ENCODE results near the gene COMMD2.

Gene COMMD2

DNA sequence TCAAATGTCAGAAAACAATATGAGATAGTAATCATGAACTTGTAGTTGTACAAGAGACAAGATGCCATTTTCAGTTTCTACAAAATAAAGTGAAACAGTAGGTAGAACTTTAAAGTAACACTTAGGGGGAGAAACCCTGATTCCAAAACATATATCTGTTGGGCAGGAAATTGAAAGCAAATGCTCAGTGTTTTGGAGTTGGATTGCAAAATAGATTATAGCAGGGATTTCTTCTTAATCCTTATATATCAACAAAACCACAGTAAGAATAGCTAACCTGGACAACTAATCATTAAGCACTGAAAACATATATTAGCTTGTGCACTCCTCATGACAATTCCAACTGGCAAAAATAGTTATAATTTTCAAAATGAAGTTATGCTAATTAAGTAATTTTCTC is 46.9 kb downstream of the COMMD2 start:
- DNase-seq (ENCODE audit: low read depth in 2 of 2, low spot score in 1 of 2), result no peak

DNA sequence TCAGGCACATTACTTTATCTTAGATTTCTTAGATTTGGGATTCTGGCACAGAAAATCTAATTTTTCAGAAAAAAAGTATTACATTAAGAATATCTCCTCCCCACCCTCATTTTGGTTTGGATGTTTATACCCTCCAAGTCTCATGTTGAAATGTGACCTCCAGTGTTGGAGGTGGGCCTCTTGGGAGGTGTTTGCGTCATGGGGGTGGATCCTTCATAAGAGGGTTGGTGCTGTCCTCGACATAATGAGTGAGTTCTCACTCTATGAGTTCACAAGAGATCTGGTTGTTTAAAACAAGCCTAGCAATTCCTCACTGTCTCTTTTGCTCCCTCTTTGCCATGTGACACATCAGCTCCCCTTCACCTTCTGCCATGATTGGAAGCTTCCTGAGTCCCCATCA is 48.8 kb downstream of the COMMD2 start:
- no peak for DNase-seq (ENCODE audit: low read depth in 2 of 2, low spot score in 1 of 2)

DNA sequence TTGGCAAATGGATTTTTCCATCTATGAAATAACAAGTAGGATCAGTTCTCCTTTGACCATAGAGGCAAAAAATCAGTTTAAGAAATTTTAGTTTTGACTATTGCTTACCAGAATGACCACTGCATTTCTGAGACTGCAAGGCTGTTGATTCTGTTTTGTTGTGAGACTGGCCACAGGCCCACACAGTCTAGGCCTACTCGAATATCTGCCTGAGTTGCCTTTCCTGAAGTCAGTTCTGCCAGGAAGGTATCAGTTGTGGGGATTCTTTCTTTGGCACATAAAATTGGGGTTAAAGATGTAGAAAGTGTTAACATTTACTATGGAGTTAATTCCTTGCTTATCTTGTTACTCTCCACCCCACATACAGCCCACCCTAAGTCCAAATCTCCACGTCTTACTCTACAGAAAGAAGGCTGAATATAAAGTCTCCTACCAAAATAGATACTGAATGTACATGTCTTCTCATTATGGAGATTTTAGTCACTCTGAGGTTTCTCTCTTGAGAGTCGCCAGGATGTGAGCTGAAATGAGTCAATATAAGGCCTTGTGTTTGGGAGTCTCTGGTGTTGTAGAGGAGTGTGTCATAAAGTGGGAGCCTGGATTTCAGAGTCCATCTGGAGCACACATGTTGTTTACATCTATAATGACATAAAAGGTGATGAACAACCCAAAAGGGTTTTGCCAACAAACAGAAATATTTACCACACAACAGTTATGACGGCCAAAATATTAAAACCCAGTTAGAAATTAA is 49.4 kb downstream of the COMMD2 start:
- no peak for DNase-seq (ENCODE audit: low read depth in 2 of 2, low spot score in 1 of 2)

DNA sequence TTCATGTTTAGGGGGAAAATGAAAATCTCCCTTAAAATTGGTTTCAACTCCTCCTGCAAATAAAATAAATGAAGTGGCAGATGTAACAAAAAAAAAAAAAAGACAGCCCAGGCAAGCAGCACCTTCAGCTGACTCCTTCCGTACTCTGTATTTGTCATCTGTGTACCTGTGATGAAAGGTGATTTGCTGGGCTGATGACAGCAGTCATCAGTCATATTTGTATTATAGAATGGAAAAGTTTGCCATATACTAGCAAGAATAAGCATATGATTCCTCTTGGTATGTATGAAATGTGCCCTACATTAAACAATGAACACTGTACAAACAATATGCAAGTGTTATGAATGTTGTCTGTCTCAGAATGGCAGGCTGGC is 50.3 kb downstream of the COMMD2 start:
- DNase-seq (ENCODE audit: low read depth in 2 of 2, low spot score in 1 of 2), result no peak

DNA sequence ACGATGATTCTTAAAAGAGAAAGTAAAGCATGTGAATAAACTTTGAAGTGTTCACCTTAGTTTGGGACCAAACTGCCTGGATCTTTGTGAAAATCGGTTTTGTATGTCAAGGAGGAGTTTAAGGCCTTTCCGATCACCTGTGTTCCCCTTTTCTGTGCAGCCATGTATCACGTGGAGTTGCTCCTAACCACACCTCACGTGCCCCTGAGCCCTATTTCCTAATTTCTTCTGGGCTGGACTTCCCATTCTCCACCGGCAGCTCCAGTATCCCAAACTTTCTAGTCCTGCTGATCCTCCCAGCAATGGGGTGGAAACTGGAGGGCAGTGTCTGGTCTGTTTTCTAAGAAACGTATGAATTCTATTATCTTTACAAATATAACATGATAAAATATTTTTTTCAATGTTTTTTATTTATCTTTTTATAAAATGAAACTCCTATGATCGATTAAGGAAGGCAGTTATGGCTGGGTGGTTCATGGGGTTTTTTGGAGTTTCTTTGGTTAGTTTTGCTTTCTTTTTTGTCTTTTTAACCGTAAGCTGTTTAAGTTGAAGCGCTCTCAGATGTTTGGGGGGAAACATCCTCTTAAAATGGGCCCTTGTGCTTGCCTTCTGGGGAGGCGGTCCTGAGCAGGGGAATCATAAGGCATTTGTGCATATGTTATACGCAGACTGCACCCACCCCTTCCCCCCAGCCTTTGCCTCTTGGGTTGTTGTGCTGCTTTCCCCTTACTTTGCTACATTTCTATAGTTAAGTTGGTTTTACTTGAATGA is 50.9 kb downstream of the COMMD2 start:
- DNase-seq (ENCODE audit: low read depth in 2 of 2, low spot score in 1 of 2), result no peak

Data from stimulated activated CD8-positive, alpha-beta memory T cell treated with anti-CD3 and anti-CD28 coated beads, Interleukin-4, amount 100 ng/mL, for 4 hours (primary cell).